K562 (cell line): Measurements from ENCODE around the gene CHAD. TPM values are rescaled to one million over a fixed set of nuclear protein-coding genes. Genes with fewer than 3 reads are reported as not detected.
A peak's percentile ranks its signal among the peaks of the same experiment; 100 is the strongest.

Experiments used
- ATAC-seq: fragments of 200-7000 bp; cut with Tn5 transposase; 3 replicates; pipeline ENCODE4 v1.9.1; 2020; ENCODE audit warnings: moderate library complexity
- BruUV-seq: library from RNA; stranded (reverse); fragments of 400-500 nt; replicated peaks from 2 replicates; lab custom pipeline; 2021; lab: Mats Ljungman, UMichigan
- CTCF ChIA-PET: fragments of 300-600 bp; formaldehyde crosslinking; extraction: SDS; loops from one replicate; lab custom pipeline; 2021; ENCODE audit warnings: low intra/inter-chr PET ratio; lab: Yijun Ruan, JAX
- POLR2A ChIA-PET: fragments of 300-600, 350-650 bp; sonication (Branson Sonifier 250); formaldehyde crosslinking; extraction: SDS; loops from one replicate; lab custom pipeline; 2021; ENCODE audit warnings: antibody characterized with exemption, inconsistent platforms; lab: Yijun Ruan, JAX
- DNase-seq, 4 experiments: peaks; one replicate each; pipeline versions ENCODE4 v3.0.0 to v3.0.0-alpha.2; 2011 to 2018; ENCODE audit warnings: low spot score in 3 of 4, mixed read lengths in 3 of 4; ENCODE audit errors: extremely low read depth in 1 of 4
- FAIRE-seq: peaks from 2 replicates; lab custom pipeline; 2011; peaks lifted over from hg19 to GRCh38; lab: Jason Lieb, UNC
- H2AFZ ChIP-seq: 2 replicates; pipeline ENCODE4 v1.6.0; 2011; ENCODE audit warnings: low read depth, low read length, control low read depth, inconsistent platforms
- H3K27ac ChIP-seq: fragments of 200-600 bp; 3 replicates; pipeline ENCODE4 v1.8.0; 2011; ENCODE audit warnings: low read depth, mild to moderate bottlenecking, control low read depth, inconsistent platforms, low read length, moderate library complexity, mixed read lengths; ENCODE audit errors: extremely low read depth
- H3K27me3 ChIP-seq, 2 experiments: fragments of 300-600 bp in 1 of 2; 2 replicates in 1 of 2; 3 replicates in 1 of 2; pipeline versions ENCODE4 v1.6.0 to v1.8.0; 2011; ENCODE audit warnings: inconsistent platforms in 2 of 2, low read length in 2 of 2, mild to moderate bottlenecking in 1 of 2, mixed read lengths in 1 of 2, moderate library complexity in 1 of 2; ENCODE audit not compliant: control insufficient read depth in 2 of 2, insufficient read depth in 2 of 2
- H3K36me3 ChIP-seq: fragments of 300-600 bp; 3 replicates; pipeline ENCODE4 v1.8.0; 2011; ENCODE audit warnings: mild to moderate bottlenecking, low read length, inconsistent platforms; ENCODE audit not compliant: control insufficient read depth, insufficient read depth
- H3K4me1 ChIP-seq, 2 experiments: fragments of 200-600 bp in 1 of 2; replicated peaks in 1 of 2; 2 replicates in 1 of 2; 3 replicates in 1 of 2; pipeline versions ENCODE4 v1.5.1 to v1.8.0; 2011; ENCODE audit warnings: inconsistent platforms in 2 of 2, low read length in 2 of 2, mild to moderate bottlenecking in 1 of 2, mixed read lengths in 1 of 2, moderate library complexity in 1 of 2; ENCODE audit not compliant: control insufficient read depth in 2 of 2, insufficient read depth in 2 of 2
- H3K4me2 ChIP-seq: 2 replicates; pipeline ENCODE4 v1.6.1; 2011; ENCODE audit warnings: low read length, control low read depth, inconsistent platforms, mixed read lengths; ENCODE audit not compliant: insufficient read depth
- H3K4me3 ChIP-seq: fragments of 200-600 bp; sonication (generic), shearing (Covaris generic); 2 replicates; pipeline ENCODE4 v1.5.1; 2016; ENCODE audit warnings: control low read depth, inconsistent platforms
- H3K79me2 ChIP-seq: fragments of 200-600 bp; 3 replicates; pipeline ENCODE4 v1.8.0; 2011; ENCODE audit warnings: low read length, inconsistent platforms; ENCODE audit not compliant: control insufficient read depth, insufficient read depth
- H3K9ac ChIP-seq, 2 experiments: 2 replicates each; pipeline versions ENCODE4 v1.6.0 to v1.6.1; 2011; ENCODE audit warnings: low read depth in 2 of 2, low read length in 2 of 2, control low read depth in 1 of 2, inconsistent platforms in 1 of 2, mild to moderate bottlenecking in 1 of 2, mixed read lengths in 1 of 2; ENCODE audit not compliant: insufficient read depth in 1 of 2
- H3K9me1 ChIP-seq: one replicate; pipeline ENCODE4 v1.6.0; 2011; ENCODE audit warnings: inconsistent platforms, mild to moderate bottlenecking, low read length, moderate library complexity; ENCODE audit not compliant: control insufficient read depth, insufficient read depth
- H3K9me3 ChIP-seq: replicated peaks from 2 replicates; pipeline ENCODE4 v1.5.1; 2011; ENCODE audit warnings: low read depth, low read length, inconsistent platforms; ENCODE audit not compliant: control insufficient read depth, insufficient read depth
- H4K20me1 ChIP-seq: replicated peaks from 2 replicates; pipeline ENCODE4 v1.6.1; 2011; ENCODE audit warnings: low read length, inconsistent platforms, mixed read lengths; ENCODE audit not compliant: control insufficient read depth, insufficient read depth
- CBX1 ChIP-seq: sonication (generic); IDR thresholded peaks from 2 replicates; pipeline ENCODE4 v1.6.1; 2016; ENCODE audit warnings: antibody characterized with exemption, low read depth, mild to moderate bottlenecking
- CCAR2 ChIP-seq: fragments of 200-400 bp; formaldehyde crosslinking; IDR thresholded peaks from 2 replicates; pipeline ENCODE4 v1.6.1; 2017; ENCODE audit warnings: mild to moderate bottlenecking, low read depth, low read length
- CTCF ChIP-seq, 3 experiments: IDR thresholded peaks in 2 of 3; conservative IDR thresholded peaks in 1 of 3; 2 replicates each; pipeline ENCODE4 v1.5.1; 2011 to 2012; ENCODE audit warnings: low read length in 3 of 3, mild to moderate bottlenecking in 3 of 3, control low read depth in 2 of 3, improper control_type of control experiment in 1 of 3, inconsistent platforms in 1 of 3, low read depth in 1 of 3, mixed read lengths in 1 of 3, moderate library complexity in 1 of 3; ENCODE audit not compliant: insufficient read depth in 2 of 3
- EP400 ChIP-seq: fragments of 450-650 bp; IDR thresholded peaks from 2 replicates; pipeline ENCODE4 v1.6.1; 2017; ENCODE audit warnings: antibody characterized with exemption, mild to moderate bottlenecking, moderate library complexity
- IRF2 ChIP-seq: sonication (generic); formaldehyde crosslinking; IDR thresholded peaks from 2 replicates; pipeline ENCODE4 v1.8.1; 2022; ENCODE audit warnings: mild to moderate bottlenecking, missing genetic modification reagents
- JUN ChIP-seq, 2 experiments: sonication (generic) in 1 of 2; formaldehyde crosslinking in 1 of 2; IDR thresholded peaks; 2 replicates each; pipeline versions ENCODE4 v1.6.1 to v1.8.0; 2012 to 2022; ENCODE audit warnings: borderline replicate concordance in 2 of 2, mild to moderate bottlenecking in 2 of 2, improper control_type of control experiment in 1 of 2, low read depth in 1 of 2, low read length in 1 of 2, missing genetic modification reagents in 1 of 2
- PTTG1 ChIP-seq: fragments of 450-650 bp; IDR thresholded peaks from 2 replicates; pipeline ENCODE4 v1.6.1; 2016; ENCODE audit warnings: low read depth, mild to moderate bottlenecking, missing genetic modification characterization, missing compliant biosample characterization
- RFX1 ChIP-seq: fragments of 450-650 bp; IDR thresholded peaks from 2 replicates; pipeline ENCODE4 v1.6.1; 2016; ENCODE audit warnings: mild to moderate bottlenecking, moderate library complexity
- SAFB ChIP-seq: fragments of 200-400 bp; formaldehyde crosslinking; IDR thresholded peaks from 2 replicates; pipeline ENCODE4 v1.6.1; 2017; ENCODE audit warnings: low read depth, low read length, borderline replicate concordance
- ZNF584 ChIP-seq: fragments of 200-800 bp; sonication (Bioruptor generic); IDR thresholded peaks from 2 replicates; pipeline ENCODE4 v1.6.1; 2016; ENCODE audit warnings: low read depth, mild to moderate bottlenecking, missing genetic modification characterization, missing compliant biosample characterization
- WGBS: fragments of 100-300 bp; shearing (Covaris generic); methylation state at CpG from one replicate; pipeline ENCODE4 v1.1.6; 2016; ENCODE audit warnings: low coverage, mixed read lengths; ENCODE audit not compliant: insufficient coverage; ENCODE audit errors: missing lambda C conversion rate; 5-methylcytosine and 5-hydroxymethylcytosine counted together
- in situ Hi-C: fragments of 300-500 bp; cut with MboI; formaldehyde crosslinking; loops from 4 replicates; pipeline ENCODE4 v1.15.0; 2018; ENCODE audit warnings: inconsistent platforms, mixed read lengths
- intact Hi-C: fragments of 100-400 bp; cut with micrococcal nuclease; formaldehyde crosslinking; loops from 2 replicates; pipeline ENCODE4 v1.14.2; 2022
- polyA plus RNA-seq, 8 experiments: library from polyadenylated mRNA; depleted of rRNA in 4 of 8; stranded (reverse) in 5 of 8; unstranded in 3 of 8; fragments of >200 nt; fragmentation: Nextera tagmentation in 2 of 8; fragmentation: Illumina TruSeq in 1 of 8; extraction: Ambion mirVana in 2 of 8; extraction: Trizol in 1 of 8; gene quantifications; 2 replicates each; pipeline versions ENCODE4 v1.2.1 to v1.2.3, GENCODE V29; 2011 to 2014; ENCODE audit warnings: inconsistent platforms in 1 of 8, missing spikeins in 1 of 8
- total RNA-seq, 7 experiments: library from RNA; depleted of rRNA in 6 of 7; stranded (reverse); fragments of >200 nt in 6 of 7; fragmentation: Illumina TruSeq in 2 of 7; extraction: Trizol in 2 of 7; gene quantifications; 2 replicates each; pipeline versions ENCODE4 v1.2.1 to v1.2.3, GENCODE V29; 2011 to 2021; ENCODE audit warnings: low replicate concordance in 1 of 7
- TF ChIP-seq, protein P1 (sequence below): fragments of 450-650 bp; IDR thresholded peaks from 2 replicates; pipeline ENCODE4 v1.6.1; 2017; ENCODE audit warnings: antibody characterized with exemption
- TF ChIP-seq, protein P2 (sequence below): fragments of 150-350 bp; conservative IDR thresholded peaks from 2 replicates; pipeline ENCODE4 v1.6.1; 2014; ENCODE audit warnings: low read length

Gene CHAD
- total and polyA plus RNA-seq, 9 of the 15 experiments (the other 6 are each of a cell fraction or from before 2014, with no cell fraction given): not detected

DNA sequence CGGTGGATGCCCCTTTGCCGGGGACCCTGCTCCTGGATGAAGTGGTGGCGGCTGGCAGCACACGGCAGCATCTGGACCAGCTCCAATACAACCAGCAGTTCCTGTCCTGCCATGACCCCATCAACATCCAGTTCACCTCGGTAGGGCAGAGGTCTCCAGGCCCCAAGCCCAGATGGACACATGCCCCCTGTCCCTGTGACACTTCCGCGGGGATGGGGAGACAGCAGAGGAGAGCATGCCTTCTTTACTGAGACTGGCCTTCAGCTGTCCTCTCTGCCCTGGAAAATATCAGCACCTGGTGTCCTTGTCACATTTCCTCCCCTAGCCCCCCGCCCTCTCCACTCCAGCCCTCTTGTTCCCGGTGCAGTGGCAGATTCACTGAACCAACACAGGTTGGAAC is 6.2 kb downstream of the CHAD start (continued):
- TF ChIP-seq, protein P1, sequence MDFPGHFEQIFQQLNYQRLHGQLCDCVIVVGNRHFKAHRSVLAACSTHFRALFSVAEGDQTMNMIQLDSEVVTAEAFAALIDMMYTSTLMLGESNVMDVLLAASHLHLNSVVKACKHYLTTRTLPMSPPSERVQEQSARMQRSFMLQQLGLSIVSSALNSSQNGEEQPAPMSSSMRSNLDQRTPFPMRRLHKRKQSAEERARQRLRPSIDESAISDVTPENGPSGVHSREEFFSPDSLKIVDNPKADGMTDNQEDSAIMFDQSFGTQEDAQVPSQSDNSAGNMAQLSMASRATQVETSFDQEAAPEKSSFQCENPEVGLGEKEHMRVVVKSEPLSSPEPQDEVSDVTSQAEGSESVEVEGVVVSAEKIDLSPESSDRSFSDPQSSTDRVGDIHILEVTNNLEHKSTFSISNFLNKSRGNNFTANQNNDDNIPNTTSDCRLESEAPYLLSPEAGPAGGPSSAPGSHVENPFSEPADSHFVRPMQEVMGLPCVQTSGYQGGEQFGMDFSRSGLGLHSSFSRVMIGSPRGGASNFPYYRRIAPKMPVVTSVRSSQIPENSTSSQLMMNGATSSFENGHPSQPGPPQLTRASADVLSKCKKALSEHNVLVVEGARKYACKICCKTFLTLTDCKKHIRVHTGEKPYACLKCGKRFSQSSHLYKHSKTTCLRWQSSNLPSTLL: no peak
- TF ChIP-seq, all 486 proteins: peak for 0

DNA sequence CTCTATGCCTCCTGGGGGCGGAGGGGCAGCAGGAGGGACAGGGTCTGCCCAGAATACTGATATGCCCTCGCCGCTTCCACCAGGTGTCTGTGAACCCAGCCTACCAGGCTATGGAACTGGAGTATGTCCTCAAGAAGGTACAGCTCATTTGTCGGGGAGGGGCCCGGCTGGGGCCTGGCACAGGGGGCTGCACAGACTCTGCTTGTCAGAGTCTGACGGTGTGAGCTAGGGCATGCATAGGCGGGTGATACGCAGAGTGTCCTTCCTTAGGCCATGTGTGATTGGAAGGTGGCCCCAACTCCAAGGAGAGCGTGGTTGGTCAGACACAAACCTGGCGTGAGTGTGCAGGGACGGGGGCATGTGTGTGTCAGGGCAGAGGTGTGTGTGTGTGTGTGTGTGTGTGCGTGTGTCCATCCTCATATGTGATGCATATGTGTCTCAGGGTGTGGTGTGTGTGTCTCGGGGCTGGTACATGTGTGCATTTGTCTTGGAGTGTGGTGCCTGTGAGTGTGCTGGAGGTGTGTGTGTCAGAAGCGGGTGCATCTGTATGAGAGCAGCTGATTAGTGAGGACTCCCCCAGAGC is 7.0 kb downstream of the CHAD start:
- Histone ChIP-seq H3K4me1 (peaks cover 2 to 6% of the 10 kb centered on the region in 2 experiments; a peak in 2 of 5 replicates), H3K79me2 (no peaks in the 10 kb centered on the region), H3K4me3 (no peak overlapping the region), H3K9me1 (no peaks in the 10 kb centered on the region), H3K4me2 (no peak overlapping the region), H3K27me3 (peaks cover 2 to 64% of the 10 kb centered on the region in 2 experiments; a peak in 4 of 5 replicates), H3K9ac (peak overlapping the region in 1 of 2 experiments; percentile 14; a peak in 1 of 4 replicates), H3K27ac (no peak overlapping the region), H4K20me1 (peaks cover 11% of the 10 kb centered on the region; the same call in 1 of the 2 replicates), H3K9me3 (no peaks in the 10 kb centered on the region), H2AFZ (no peak overlapping the region), H3K36me3 (no peaks in the 10 kb centered on the region)
- FAIRE-seq (no peak), DNase-seq (no peak), ATAC-seq (no peak)
- TF ChIP-seq PTTG1 (tag): no peak
- TF ChIP-seq SAFB: no peak
- no peak for TF ChIP-seq EP400
- TF ChIP-seq, protein P2, sequence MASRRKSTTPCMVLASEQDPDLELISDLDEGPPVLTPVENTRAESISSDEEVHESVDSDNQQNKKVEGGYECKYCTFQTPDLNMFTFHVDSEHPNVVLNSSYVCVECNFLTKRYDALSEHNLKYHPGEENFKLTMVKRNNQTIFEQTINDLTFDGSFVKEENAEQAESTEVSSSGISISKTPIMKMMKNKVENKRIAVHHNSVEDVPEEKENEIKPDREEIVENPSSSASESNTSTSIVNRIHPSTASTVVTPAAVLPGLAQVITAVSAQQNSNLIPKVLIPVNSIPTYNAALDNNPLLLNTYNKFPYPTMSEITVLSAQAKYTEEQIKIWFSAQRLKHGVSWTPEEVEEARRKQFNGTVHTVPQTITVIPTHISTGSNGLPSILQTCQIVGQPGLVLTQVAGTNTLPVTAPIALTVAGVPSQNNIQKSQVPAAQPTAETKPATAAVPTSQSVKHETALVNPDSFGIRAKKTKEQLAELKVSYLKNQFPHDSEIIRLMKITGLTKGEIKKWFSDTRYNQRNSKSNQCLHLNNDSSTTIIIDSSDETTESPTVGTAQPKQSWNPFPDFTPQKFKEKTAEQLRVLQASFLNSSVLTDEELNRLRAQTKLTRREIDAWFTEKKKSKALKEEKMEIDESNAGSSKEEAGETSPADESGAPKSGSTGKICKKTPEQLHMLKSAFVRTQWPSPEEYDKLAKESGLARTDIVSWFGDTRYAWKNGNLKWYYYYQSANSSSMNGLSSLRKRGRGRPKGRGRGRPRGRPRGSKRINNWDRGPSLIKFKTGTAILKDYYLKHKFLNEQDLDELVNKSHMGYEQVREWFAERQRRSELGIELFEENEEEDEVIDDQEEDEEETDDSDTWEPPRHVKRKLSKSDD: no peak
- TF ChIP-seq CBX1: no peak
- TF ChIP-seq IRF2 (CRISPR knock-in tag): no peak
- no peak for TF ChIP-seq CCAR2
- no peak for TF ChIP-seq JUN (IDR thresholded peaks at IDR 0.05; ENCODE audit: borderline replicate concordance, low read depth, low read length)
- no peak for TF ChIP-seq JUN (CRISPR knock-in tag; IDR thresholded peaks at IDR 0.05; ENCODE audit: borderline replicate concordance)
- TF ChIP-seq CTCF (IDR thresholded peaks at IDR 0.05 in 2 of 3, conservative IDR thresholded peaks at IDR 0.05 in 1 of 3; ENCODE audit: insufficient read depth in 2 of 3, low read depth in 1 of 3, low read length in 3 of 3): no peak
- TF ChIP-seq ZNF584: no peak
- TF ChIP-seq RFX1: no peak
- ChIA-PET CTCF (no interaction called here), POLR2A (interaction anchor here (0.6 to 0.7 kb wide), 2 partner anchors 98 to 116 kb away, joined by 3 read pairs; partner anchors contain the start of gene XYLT2)
- in situ Hi-C loops (no loop called here), intact Hi-C loops (no loop called here)
- no TSS peak for BruUV-seq
- 16% methylated on average over 14 of the region's 14 CpGs for WGBS
